Measurements from ENCODE around the gene SLC37A2.

SLC37A2 gene

DNA sequence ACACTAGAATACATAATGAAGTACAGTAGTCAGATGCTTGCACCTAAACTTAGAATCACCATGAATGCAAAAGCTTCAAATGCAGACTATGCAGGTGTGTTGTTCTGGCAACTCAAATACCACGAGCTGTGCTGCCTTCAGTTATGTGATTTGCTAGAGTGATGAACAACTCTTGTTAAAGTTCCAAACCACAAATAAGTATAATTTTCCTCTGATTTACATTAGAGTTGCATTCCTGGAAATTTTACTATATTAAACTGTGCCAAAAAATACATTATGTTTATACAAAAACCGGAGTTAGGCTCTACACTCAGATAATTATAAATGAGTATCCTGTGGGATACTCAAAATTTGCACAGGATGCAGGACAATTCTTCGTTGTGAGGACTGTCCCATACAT, 45.4 kb downstream of the SLC37A2 start:
- in situ Hi-C loops (cut with MboI; ENCODE audit: low sequenced_read_pairs) = no loop called here

DNA sequence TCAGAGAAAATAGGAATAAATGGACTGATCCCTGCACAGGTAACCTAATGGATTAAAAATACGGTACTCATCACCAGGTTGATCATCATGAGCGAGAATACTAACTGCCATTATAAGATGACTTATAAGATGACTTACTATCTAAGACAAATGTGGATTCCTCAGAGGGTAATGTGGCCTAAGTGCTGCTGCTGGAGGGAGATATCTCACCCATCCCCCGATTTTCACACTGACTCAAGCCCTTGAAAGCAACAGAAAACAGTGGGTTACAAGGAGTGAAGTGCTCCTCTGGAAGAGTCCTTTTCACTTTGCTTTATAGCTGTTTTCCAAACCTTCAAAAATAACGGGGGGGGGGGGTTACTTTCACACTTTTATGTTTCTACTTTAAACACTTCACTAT, 47.4 kb downstream of the SLC37A2 start:
- in situ Hi-C loops (cut with MboI; ENCODE audit: low sequenced_read_pairs) = no loop called here

DNA sequence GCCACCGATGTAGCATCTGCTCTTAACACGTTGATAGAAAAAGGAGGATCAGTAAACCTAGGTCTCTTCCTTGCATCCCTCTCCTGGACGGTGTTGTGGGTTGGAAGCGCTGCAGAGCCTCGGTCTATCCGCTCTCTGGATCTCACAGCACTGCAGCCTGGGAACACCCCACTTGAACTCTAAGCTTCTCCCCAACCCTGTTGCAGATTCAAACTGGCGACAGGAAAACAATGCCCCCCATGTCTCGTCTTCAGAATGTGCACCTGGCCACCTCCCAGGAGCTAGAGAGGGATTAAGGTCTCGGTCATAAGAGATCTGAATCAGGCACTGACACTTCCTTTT, 47.9 kb downstream of the SLC37A2 start:
- in situ Hi-C loops (cut with MboI; ENCODE audit: low sequenced_read_pairs) = no loop called here

- in situ Hi-C loops (cut with MboI; ENCODE audit: low sequenced_read_pairs) = no loop called here
Measured at GRCh38 chr11:125111343-125112207, 48.5 kb downstream of the SLC37A2 start, which contains the start of gene TMEM218. TMEM218 (minus strand) TSS chr11:125111626; CDS start chr11:125102241, 9,385 bp downstream.

DNA sequence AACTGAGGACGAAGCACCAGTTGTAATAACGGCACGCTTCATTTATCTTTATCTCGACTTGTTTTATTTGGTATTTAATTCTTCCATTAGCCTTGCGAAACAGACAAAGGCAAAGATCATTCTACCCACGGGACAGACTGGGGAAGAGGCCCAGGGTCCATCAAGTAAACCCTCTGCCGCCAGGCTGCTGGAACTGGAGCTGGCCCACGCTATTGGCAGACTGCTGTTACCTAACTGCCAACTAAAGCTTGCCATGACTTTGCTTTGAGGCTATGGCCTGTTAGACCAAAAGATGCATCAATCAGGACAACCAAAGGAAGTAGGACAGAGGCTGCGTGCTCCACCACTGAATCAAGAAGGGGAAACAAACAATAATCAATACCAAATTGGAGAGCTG, 49.1 kb downstream of the SLC37A2 start:
- in situ Hi-C loops (cut with MboI; ENCODE audit: low sequenced_read_pairs) = no loop called here

- in situ Hi-C loops (cut with MboI; ENCODE audit: low sequenced_read_pairs) = no loop called here
Measured at GRCh38 chr11:125114518-125114917, 51.4 kb downstream of the SLC37A2 start.

GRCh38 chr11:125117429-125117828, 54.3 kb downstream of the SLC37A2 start:
- in situ Hi-C loops (cut with MboI; ENCODE audit: low sequenced_read_pairs) = no loop called here

GRCh38 chr11:125123194-125123946, 60.3 kb downstream of the SLC37A2 start:
- in situ Hi-C loops (cut with MboI; ENCODE audit: low sequenced_read_pairs) = loop anchor here (10.0 kb wide), 1 partner anchor 149 kb away; no protein-coding TSS in a partner anchor

- in situ Hi-C loops (cut with MboI; ENCODE audit: low sequenced_read_pairs) = loop anchor here (10.0 kb wide), 1 partner anchor 149 kb away; no protein-coding TSS in a partner anchor
Measured at GRCh38 chr11:125123947-125124617, 61.0 kb downstream of the SLC37A2 start.

- in situ Hi-C loops (cut with MboI; ENCODE audit: low sequenced_read_pairs) = loop anchor here (10.0 kb wide), 1 partner anchor 150 kb away; no protein-coding TSS in a partner anchor
Measured at GRCh38 chr11:125124618-125124992, 61.5 kb downstream of the SLC37A2 start.

- in situ Hi-C loops (cut with MboI; ENCODE audit: low sequenced_read_pairs) = loop anchor here (10.0 kb wide), 1 partner anchor 154 kb away; no protein-coding TSS in a partner anchor
Measured at GRCh38 chr11:125128450-125128849, 65.3 kb downstream of the SLC37A2 start.

GRCh38 chr11:125129316-125129993, 66.3 kb downstream of the SLC37A2 start:
- in situ Hi-C loops (cut with MboI; ENCODE audit: low sequenced_read_pairs) = loop anchor here (10.0 kb wide), 1 partner anchor 155 kb away; no protein-coding TSS in a partner anchor

- in situ Hi-C loops (cut with MboI; ENCODE audit: low sequenced_read_pairs) = no loop called here
Measured at GRCh38 chr11:125132071-125132470, 69.0 kb downstream of the SLC37A2 start.

DNA sequence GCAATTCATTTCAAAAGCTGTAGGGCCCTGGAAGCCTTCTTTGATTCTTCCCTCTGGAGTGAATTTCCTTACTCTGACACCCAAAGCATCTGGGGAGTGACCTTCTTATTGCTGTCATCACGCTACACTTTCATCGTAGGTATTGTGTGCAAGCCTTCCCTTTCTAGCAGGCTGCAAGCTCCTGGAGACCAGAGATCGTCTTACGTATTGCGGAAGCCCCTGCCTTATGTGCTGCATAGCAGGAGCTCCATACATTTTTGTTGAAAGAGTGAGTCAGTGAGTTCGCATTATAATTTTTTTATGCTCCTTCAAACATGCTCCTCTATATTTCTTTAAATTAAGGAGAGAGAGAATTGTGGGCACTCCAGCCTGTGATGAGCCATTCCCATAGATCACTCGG, 69.5 kb downstream of the SLC37A2 start:
- in situ Hi-C loops (cut with MboI; ENCODE audit: low sequenced_read_pairs) = no loop called here

GRCh38 chr11:125136001-125136400, 72.9 kb downstream of the SLC37A2 start:
- in situ Hi-C loops (cut with MboI; ENCODE audit: low sequenced_read_pairs) = no loop called here

GRCh38 chr11:125138966-125139365, 75.9 kb downstream of the SLC37A2 start:
- in situ Hi-C loops (cut with MboI; ENCODE audit: low sequenced_read_pairs) = no loop called here

DNA sequence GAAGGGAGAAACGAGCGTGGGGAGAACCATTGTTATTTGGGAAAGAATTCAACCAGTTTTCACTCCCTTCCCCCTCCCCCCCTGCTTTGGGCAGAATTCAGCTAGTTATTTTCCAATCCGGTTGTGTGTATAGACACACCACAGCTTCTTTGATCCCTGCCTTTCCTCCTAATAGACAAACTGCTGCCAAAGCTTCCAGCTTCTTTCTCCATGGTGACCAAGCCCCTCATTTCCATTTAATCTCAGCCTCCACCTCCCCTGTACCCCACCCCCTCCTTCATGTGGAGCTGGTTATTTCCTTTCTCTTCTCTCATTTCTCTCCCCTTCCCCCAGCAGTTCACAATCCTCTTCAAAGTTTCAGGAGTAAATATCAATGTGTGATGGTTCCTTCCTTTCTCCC, 76.7 kb downstream of the SLC37A2 start:
- in situ Hi-C loops (cut with MboI; ENCODE audit: low sequenced_read_pairs) = no loop called here

Data from HL-60/S4 treated with phorbol 12-myristate 13-acetate at 8.2 ng/mL for 4 days and 3 days (cell line).